H1 (cell line): ENCODE results near the gene AAK1. TPM values are rescaled to one million over a fixed set of nuclear protein-coding genes. Genes with fewer than 3 reads are reported as not detected.

Experiments used
- JUN ChIP-seq: IDR thresholded peaks from 2 replicates; pipeline ENCODE4 v1.6.1; 2011; ENCODE audit warnings: low read depth, mild to moderate bottlenecking, improper control_type of control experiment, low read length
- JUND ChIP-seq: IDR thresholded peaks from 2 replicates; pipeline ENCODE4 v1.6.1; 2011; ENCODE audit warnings: mild to moderate bottlenecking, improper control_type of control experiment, low read length
- NRF1 ChIP-seq: IDR thresholded peaks from 2 replicates; pipeline ENCODE4 v1.6.1; 2011; ENCODE audit warnings: mild to moderate bottlenecking, low read depth, low read length, improper control_type of control experiment
- RFX5 ChIP-seq: IDR thresholded peaks from 2 replicates; pipeline ENCODE4 v1.6.1; 2011; ENCODE audit warnings: low read depth, low read length, improper control_type of control experiment, borderline replicate concordance
- SAP30 ChIP-seq: fragments of 300-600 bp; sonication (generic); IDR thresholded peaks from 2 replicates; pipeline ENCODE4 v1.7.1; 2012; ENCODE audit warnings: low read length, moderate library complexity, mild to moderate bottlenecking, inconsistent platforms; ENCODE audit not compliant: insufficient read depth, insufficient replicate concordance
- SP1 ChIP-seq: IDR thresholded peaks from 2 replicates; pipeline ENCODE4 v1.6.1; 2011; ENCODE audit warnings: low read depth, low read length
- SP2 ChIP-seq: IDR thresholded peaks from 2 replicates; pipeline ENCODE4 v1.6.1; 2012; ENCODE audit warnings: mild to moderate bottlenecking, low read length, inconsistent platforms
- TAF7 ChIP-seq: optimal IDR thresholded peaks from 2 replicates; pipeline ENCODE3; 2011; ENCODE audit warnings: low read depth, mild to moderate bottlenecking, inconsistent platforms, low read length, moderate library complexity, borderline replicate concordance
- ZNF274 ChIP-seq: IDR thresholded peaks from 2 replicates; pipeline ENCODE4 v1.7.0; 2012; ENCODE audit warnings: low read length, borderline replicate concordance; ENCODE audit errors: extremely low read depth
- polyA plus RNA-seq, 7 experiments: library from polyadenylated mRNA; depleted of rRNA in 3 of 7; stranded (reverse) in 5 of 7; unstranded in 2 of 7; fragments of >200 nt in 5 of 7; fragments of 200-250 nt in 2 of 7; gene quantifications; 1 replicate in 5 of 7; 2 replicates in 1 of 7; 4 replicates in 1 of 7; pipeline versions ENCODE4 v1.2.1 to v1.2.3, GENCODE V29; 2011 to 2013; ENCODE audit warnings: missing spikeins in 2 of 7, mixed read lengths in 2 of 7
- total RNA-seq: library from RNA; stranded (reverse); fragmentation: NEBNext Ultra II Directional; extraction: Animal tissue kit (Norgen Biotek cat#: 25700); gene quantifications from 2 replicates; pipeline ENCODE4 v1.2.1, GENCODE V29; 2021

AAK1 gene
- total and polyA plus RNA-seq, 2 of the 8 experiments (the other 6 are each of a cell fraction or from before 2014, with no cell fraction given): 10.0 to 40.5 TPM

DNA sequence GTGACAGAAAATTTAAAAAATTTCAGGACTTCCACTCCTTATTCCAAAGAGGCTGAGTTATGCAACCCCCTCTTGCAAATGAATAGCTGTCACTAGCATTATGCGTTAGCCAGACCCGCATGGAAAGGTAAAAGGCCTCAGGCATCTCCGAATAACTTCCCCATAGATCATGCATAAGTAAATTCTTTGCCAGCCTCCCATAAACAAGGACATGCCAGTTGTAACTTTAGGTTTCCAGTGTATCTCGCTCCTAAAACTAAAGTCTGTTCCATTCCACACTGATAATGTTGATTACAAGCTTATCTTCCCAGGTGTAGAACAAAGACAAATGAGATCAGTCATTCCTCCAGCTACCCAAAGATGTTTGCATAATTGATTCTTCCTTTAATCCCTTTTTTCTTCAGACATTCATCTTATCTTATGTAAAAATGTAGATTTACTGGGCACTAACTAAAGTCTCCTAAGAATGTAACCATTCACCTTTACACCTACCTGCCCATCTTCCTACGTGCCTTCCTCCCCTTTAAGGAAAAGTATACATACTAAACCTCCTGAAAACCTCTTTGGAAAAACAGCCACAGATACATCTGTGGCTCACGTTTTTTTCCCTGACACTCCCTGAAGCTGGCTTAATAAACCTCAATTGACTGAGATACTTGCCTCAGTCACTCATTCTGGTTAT lies 192.7 kb downstream of the AAK1 start (continued):
- TF ChIP-seq TAF7 (no peak), ZNF274 (no peak), JUN (no peak), JUND (no peak), NRF1 (no peak), SAP30 (no peak), SP2 (no peak), RFX5 (no peak), SP1 (0 out of 2 replicates have a peak, but pooled peaks have one; percentile 6)
- TF ChIP-seq, all 59 proteins: peak for 3
